Mucosa of descending colon (tissue), 3 donors: ENCODE measurements around the gene NR1H4. TPM values are rescaled to one million over a fixed set of nuclear protein-coding genes. Genes with fewer than 3 reads are reported as not detected.

ENCODE experiments used
- ATAC-seq: fragments of 200-7000 bp; cut with Tn5 transposase; one replicate; pipeline ENCODE4 v1.9.1; 2020; ENCODE audit warnings: mild to moderate bottlenecking, moderate library complexity
- DNase-seq, 3 donors: peaks; one replicate each; pipeline ENCODE4 v3.0.0-alpha.2; 2020
- H3K36me3 ChIP-seq: fragments of 200-600 bp; one replicate; pipeline ENCODE4 v1.8.0; 2021; ENCODE audit warnings: low read depth, mild to moderate bottlenecking
- H3K4me1 ChIP-seq: fragments of 200-600 bp; one replicate; pipeline ENCODE4 v1.8.0; 2021; ENCODE audit warnings: low read depth, mild to moderate bottlenecking
- H3K4me3 ChIP-seq: fragments of 200-600 bp; one replicate; pipeline ENCODE4 v1.8.0; 2021; ENCODE audit warnings: mild to moderate bottlenecking
- H3K9me3 ChIP-seq: fragments of 200-600 bp; one replicate; pipeline ENCODE4 v1.8.0; 2021; ENCODE audit warnings: mild to moderate bottlenecking
- intact Hi-C, 2 donors: fragments of 100-400 bp; cut with DNase I in 1 of 2; cut with micrococcal nuclease in 1 of 2; formaldehyde crosslinking; loops; one replicate each; pipeline versions ENCODE4 v1.11.0 to v1.11.1; 2022; cut with DNase I, micrococcal nuclease
- total RNA-seq, 3 donors: library from RNA; stranded (reverse); fragmentation: NEBNext Ultra II Directional in 2 of 3; extraction: Animal tissue kit (Norgen Biotek cat#: 25700) in 2 of 3; gene quantifications; one replicate each; pipeline versions ENCODE4 v1.2.1 to v1.2.4, GENCODE V29; 2021 to 2023
- TF ChIP-seq, protein P1 (sequence below): fragments of 200-600 bp; IDR thresholded peaks from one replicate; pipeline ENCODE4 v1.8.0; 2022; ENCODE audit warnings: antibody characterized with exemption, mild to moderate bottlenecking
- donor health status: DM: no; HTN: no; CAD: no; lungs with moderate emphysema.
- donor health status: DM: no; HTN: no; CAD: no.
- donor health status: DM: no; HTN: yes; CAD: no.

Gene NR1H4
- total RNA-seq, 3 donors from 2014 or later: 9.4 to 17.6 (median 13.8) TPM

DNA sequence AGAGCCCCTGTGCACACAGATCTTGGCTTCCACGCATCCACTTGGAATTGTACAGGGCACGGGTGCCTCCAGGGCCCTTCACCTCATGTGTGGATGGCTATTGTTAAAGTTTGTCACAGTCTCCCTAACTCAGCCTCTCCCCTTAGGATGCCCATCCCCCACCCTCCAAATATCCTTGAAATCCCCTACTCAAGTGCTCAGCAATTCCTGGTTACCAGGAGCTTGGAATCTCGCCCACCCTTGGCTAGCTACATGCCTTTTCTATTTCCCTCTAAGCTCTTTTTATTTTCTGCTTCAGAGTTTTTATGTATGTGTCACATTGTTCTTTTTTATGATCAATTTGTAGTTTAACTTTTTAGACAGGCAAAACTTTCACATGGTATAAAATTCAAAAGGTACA lies 13.0 kb upstream of the NR1H4 start:
- no peaks in the 10 kb centered on the region for H3K4me1 ChIP-seq
- ATAC-seq (no peak), DNase-seq (no peak)
- TF ChIP-seq, protein P1, sequence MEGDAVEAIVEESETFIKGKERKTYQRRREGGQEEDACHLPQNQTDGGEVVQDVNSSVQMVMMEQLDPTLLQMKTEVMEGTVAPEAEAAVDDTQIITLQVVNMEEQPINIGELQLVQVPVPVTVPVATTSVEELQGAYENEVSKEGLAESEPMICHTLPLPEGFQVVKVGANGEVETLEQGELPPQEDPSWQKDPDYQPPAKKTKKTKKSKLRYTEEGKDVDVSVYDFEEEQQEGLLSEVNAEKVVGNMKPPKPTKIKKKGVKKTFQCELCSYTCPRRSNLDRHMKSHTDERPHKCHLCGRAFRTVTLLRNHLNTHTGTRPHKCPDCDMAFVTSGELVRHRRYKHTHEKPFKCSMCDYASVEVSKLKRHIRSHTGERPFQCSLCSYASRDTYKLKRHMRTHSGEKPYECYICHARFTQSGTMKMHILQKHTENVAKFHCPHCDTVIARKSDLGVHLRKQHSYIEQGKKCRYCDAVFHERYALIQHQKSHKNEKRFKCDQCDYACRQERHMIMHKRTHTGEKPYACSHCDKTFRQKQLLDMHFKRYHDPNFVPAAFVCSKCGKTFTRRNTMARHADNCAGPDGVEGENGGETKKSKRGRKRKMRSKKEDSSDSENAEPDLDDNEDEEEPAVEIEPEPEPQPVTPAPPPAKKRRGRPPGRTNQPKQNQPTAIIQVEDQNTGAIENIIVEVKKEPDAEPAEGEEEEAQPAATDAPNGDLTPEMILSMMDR: no peak
- no peak overlapping the region for H3K4me3 ChIP-seq
- intact Hi-C loops: no loop called here
- no peaks in the 10 kb centered on the region for H3K9me3 ChIP-seq
- H3K36me3 ChIP-seq: no peaks in the 10 kb centered on the region

DNA sequence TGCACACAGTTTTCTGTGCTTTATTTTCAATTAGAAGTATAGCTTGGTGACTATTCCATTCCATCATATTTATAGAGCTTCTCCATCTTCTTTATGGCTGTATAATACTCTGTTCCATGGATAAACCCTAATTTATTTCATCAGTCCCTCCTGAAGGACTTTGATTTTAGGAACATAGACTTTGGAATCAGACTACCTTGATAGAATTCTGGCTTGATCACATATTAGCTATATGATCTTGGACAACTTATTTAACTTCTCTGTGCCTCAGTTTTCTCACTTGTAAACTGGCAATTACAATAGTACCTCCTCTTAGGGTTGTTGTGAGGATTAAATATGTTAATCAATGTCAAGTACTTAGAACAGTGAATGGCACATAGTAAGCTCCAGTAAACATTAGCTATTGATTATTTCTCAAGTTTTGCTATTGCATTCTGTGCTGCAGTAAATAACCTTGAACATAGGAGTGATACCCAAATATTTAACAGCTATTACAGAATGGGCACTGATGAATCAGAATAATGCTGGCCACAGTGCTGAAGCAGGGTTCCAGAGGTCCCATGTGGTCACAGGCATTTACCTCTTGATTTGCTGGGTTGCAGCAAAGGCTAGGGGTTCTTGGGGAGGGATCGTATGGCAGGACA lies 12.2 kb upstream of the NR1H4 start:
- ATAC-seq: no peak
- Histone ChIP-seq H3K4me3 (no peak overlapping the region), H3K4me1 (no peaks in the 10 kb centered on the region), H3K36me3 (no peaks in the 10 kb centered on the region), H3K9me3 (no peaks in the 10 kb centered on the region)
- TF ChIP-seq, protein P1: no peak
- intact Hi-C loops: no loop called here
- no peak for DNase-seq

DNA sequence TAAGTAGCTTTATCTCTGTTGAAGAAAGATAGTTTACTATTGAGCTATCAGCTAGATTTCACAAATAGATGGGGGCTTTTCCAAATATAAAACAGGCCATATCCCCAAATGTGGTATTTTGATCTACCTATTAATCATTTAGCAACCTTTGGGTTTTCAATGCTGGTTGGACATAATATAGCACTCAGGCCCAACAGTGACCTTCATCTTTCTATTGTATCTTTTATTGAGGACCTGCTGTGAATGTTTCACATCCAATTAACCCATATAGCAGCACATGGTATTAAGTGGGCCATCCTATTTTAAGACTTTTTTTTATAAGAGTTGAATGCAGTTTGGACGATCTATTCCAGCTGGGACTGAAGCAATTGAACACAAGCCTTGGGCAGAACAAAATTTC lies 10.0 kb upstream of the NR1H4 start:
- no peaks in the 10 kb centered on the region for H3K4me1 ChIP-seq
- no peak for DNase-seq
- ATAC-seq: no peak
- TF ChIP-seq, protein P1: no peak
- H3K9me3 ChIP-seq: no peaks in the 10 kb centered on the region
- intact Hi-C loops: no loop called here
- no peaks in the 10 kb centered on the region for H3K36me3 ChIP-seq
- H3K4me3 ChIP-seq: no peak overlapping the region

DNA sequence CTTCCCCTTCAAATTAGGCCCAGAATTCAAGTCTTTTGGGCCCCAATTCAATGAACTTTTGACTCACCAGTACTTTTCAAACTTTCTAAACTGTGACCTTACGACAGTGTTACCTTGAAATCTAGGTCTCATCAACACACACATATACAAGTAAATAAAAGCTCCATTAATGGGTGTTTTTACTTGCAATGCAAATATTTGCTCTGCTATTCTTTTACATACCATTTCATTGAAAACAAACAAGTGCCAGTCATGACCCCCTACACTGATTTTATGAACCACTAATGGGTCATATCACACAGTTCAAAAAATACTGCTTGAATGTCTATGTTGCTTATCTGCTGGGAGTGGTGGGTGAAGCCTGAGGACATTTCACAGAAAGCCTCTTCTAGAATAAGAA lies 9.1 kb upstream of the NR1H4 start:
- intact Hi-C loops: no loop called here
- Histone ChIP-seq H3K4me3 (no peak overlapping the region), H3K9me3 (no peaks in the 10 kb centered on the region), H3K36me3 (no peaks in the 10 kb centered on the region), H3K4me1 (no peaks in the 10 kb centered on the region)
- DNase-seq (no peak), ATAC-seq (no peak)
- TF ChIP-seq, protein P1: no peak

DNA sequence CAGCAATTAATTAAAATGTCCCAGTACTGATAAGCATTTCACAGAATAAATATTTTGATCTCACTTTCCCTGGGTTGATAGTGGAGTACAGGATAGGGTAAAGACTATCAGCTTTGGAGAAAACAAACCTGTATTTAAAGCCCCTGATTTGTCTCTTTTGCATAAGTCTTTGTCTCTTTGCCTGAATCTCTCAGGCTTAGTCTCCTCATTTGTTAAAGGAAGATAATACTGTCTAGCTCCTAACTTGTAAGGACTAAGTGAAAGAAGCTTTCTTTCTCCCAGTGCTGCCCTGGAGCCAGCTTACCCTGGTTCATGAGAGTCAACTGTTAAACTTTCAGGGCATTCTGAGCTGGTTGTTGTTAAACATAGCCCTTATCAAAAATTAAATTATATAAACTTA lies 5.5 kb upstream of the NR1H4 start:
- intact Hi-C loops: no loop called here

More for the DNA sequence above, 5.5 kb upstream of the NR1H4 start:
- no peak for ATAC-seq
- H3K4me1 ChIP-seq: no peaks in the 10 kb centered on the region
- no peaks in the 10 kb centered on the region for H3K36me3 ChIP-seq
- TF ChIP-seq, protein P1: no peak
- DNase-seq: no peak
- no peak overlapping the region for H3K4me3 ChIP-seq
- no peaks in the 10 kb centered on the region for H3K9me3 ChIP-seq
